Activated CD4-positive, CD25-positive, alpha-beta regulatory T cell treated with anti-CD3 and anti-CD28 coated beads, Interleukin-2, amount 50 U/mL, for 24 hours (primary cell): Measurements from ENCODE around the gene MUC12.

ENCODE experiments used
- ATAC-seq, 2 donors: fragments of 150-1000 bp; cut with Tn5 transposase; one replicate each; pipeline ENCODE4 v1.10.0; 2021; ENCODE audit warnings: mild to moderate bottlenecking in 1 of 2, moderate library complexity in 1 of 2

MUC12 gene

DNA sequence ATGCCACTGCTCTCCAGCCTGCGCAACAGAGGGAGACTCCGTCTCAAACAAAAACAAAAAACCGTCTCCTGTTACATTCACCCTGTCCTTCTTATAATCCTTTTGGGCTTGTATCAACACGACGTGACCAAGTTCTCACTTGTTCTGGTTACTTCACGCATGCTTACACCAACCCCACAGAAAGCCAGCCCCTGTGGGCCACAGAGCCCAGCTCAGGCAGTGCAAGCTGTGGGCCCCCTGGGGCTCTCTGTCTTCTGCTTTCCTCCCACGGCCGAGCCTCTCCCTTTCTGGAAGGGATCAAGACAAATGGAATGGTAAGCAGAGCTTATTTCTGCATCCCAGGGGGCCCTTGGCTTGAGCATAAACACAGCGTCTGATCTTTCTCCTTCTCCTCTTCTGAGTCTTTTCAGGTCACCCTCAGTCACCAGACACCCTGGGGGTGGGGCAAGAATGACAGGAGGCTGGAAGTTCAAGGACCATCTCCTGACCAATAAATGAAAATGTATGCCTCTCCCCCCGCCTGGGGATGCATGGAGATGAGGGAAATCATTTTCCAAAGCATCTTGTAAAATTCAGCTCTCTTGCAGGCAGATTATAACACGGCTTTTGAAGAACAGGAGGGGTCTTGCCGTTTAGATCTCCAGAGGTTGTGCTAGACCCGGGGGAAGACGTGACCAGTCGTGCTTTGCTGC, 96.9 kb downstream of the MUC12 start:
- ATAC-seq = no peak

DNA sequence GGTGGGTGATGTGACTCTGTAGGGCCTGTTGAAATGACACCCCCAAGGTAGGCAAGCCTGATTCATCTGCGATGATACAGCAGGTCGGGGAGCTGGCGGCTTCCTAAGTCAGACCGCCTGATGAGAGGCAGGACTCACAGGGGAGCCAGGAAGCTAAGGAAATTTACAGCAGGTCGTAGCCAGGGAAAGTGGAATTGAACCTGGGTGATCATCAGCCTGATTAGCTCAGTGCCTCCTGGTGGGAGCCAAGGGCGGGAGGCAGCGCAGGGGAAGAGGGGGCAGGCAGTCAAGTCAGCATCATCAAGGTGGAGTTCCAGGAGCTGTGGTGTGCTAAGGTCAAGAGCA, 97.4 kb downstream of the MUC12 start:
- ATAC-seq = no peak

DNA sequence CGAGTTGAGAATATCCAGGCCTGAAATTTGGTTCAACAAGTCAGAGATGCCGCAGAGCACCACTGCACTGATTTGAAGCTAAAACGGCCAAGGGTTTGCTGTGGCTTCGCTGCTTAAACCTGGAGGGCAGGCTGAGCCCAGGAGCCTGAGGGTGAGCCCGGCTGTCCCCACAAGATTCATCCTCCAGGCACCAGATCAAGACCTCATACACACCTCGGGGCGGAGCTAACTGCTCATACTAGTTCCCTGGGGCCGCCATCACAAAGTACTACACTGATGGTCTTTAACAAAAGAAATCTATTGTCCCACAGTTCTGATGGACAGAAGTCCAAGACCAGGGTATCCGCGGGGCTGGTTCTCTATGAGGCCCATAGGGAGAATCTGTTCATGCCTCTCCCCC, 99.0 kb downstream of the MUC12 start:
- ATAC-seq = no peak
